Activated CD4-positive, alpha-beta T cell treated with anti-CD3 and anti-CD28 coated beads, Interleukin-2, amount 10 ng/mL, durations not matched to agents 7 days and 5 days (primary cell): ENCODE data around the gene PDE7B. TPM values are rescaled to one million over a fixed set of nuclear protein-coding genes. Genes with fewer than 3 reads are reported as not detected.
A peak's percentile ranks its signal among the peaks of the same experiment; 100 is the strongest.

Experiments used
- CTCF ChIA-PET: fragments of 350-600 bp; sonication (Branson Sonifier 250); formaldehyde crosslinking; loops from one replicate; lab custom pipeline; 2021; ENCODE audit warnings: antibody characterized with exemption; lab: Charles Lee
- POLR2A ChIA-PET: fragments of 350-600 bp; sonication (Branson Sonifier 250); formaldehyde crosslinking; loops from one replicate; lab custom pipeline; 2021; ENCODE audit warnings: antibody characterized with exemption; lab: Charles Lee
- DNase-seq: peaks from one replicate; pipeline ENCODE4 v3.0.0-alpha.2; 2020
- H3K27ac Mint-ChIP-seq: one replicate; pipeline ENCODE4 v1.8.0; 2021; ENCODE audit warnings: mild to moderate bottlenecking, moderate library complexity, mixed read lengths
- H3K27me3 Mint-ChIP-seq: one replicate; pipeline ENCODE4 v1.8.0; 2021; ENCODE audit warnings: mixed read lengths
- H3K36me3 Mint-ChIP-seq: one replicate; pipeline ENCODE4 v1.8.0; 2021; ENCODE audit warnings: low read depth, mixed read lengths
- H3K4me1 Mint-ChIP-seq: one replicate; pipeline ENCODE4 v1.8.0; 2021; ENCODE audit warnings: mixed read lengths
- H3K4me3 Mint-ChIP-seq: one replicate; pipeline ENCODE4 v1.8.0; 2021; ENCODE audit warnings: mild to moderate bottlenecking, moderate library complexity, mixed read lengths
- H3K9me3 Mint-ChIP-seq: one replicate; pipeline ENCODE4 v1.8.0; 2021; ENCODE audit warnings: mixed read lengths
- total RNA-seq, 2 experiments: library from RNA; stranded (reverse); gene quantifications; one replicate each; pipeline ENCODE4 v1.2.3, GENCODE V29; 2021

Gene PDE7B
- total RNA-seq, 2 experiments from 2014 or later, result 0.57 to 1.2 TPM

GRCh38 chr6:136153707-136154375 lies 302.3 kb downstream of the PDE7B start:
- H3K9me3 Mint-ChIP-seq, result no peaks in the 10 kb centered on the region
- H3K27ac Mint-ChIP-seq, result no peak overlapping the region
- ChIA-PET CTCF (interaction anchor here (0.9 kb wide), 1 partner anchor 62 kb away, joined by 4 read pairs; no protein-coding TSS in a partner anchor), POLR2A (no interaction called here)
- no peaks in the 10 kb centered on the region for H3K36me3 Mint-ChIP-seq
- no peaks in the 10 kb centered on the region for H3K27me3 Mint-ChIP-seq
- no peak overlapping the region for H3K4me3 Mint-ChIP-seq
- no peaks in the 10 kb centered on the region for H3K4me1 Mint-ChIP-seq
- DNase-seq, result no peak

- no peaks in the 10 kb centered on the region for H3K4me1 Mint-ChIP-seq
- CTCF ChIA-PET, result no interaction called here
- DNase-seq, result no peak
- no peaks in the 10 kb centered on the region for H3K27me3 Mint-ChIP-seq
- no peak overlapping the region for H3K27ac Mint-ChIP-seq
- no peaks in the 10 kb centered on the region for H3K9me3 Mint-ChIP-seq
- no peak overlapping the region for H3K4me3 Mint-ChIP-seq
- no peaks in the 10 kb centered on the region for H3K36me3 Mint-ChIP-seq
- POLR2A ChIA-PET, result no interaction called here
Measured at GRCh38 chr6:136155191-136155590, 303.7 kb downstream of the PDE7B start.

GRCh38 chr6:136157743-136158142 lies 306.2 kb downstream of the PDE7B start:
- no peak overlapping the region for H3K4me3 Mint-ChIP-seq
- CTCF ChIA-PET, result no interaction called here
- POLR2A ChIA-PET, result no interaction called here

GRCh38 chr6:136158387-136158821 lies 306.9 kb downstream of the PDE7B start:
- H3K9me3 Mint-ChIP-seq, result peaks cover 8% of the 10 kb centered on the region
- H3K36me3 Mint-ChIP-seq, result no peaks in the 10 kb centered on the region
- POLR2A ChIA-PET, result no interaction called here

More at GRCh38 chr6:136157743-136158142, 306.2 kb downstream of the PDE7B start:
- Mint-ChIP-seq H3K36me3 (no peaks in the 10 kb centered on the region), H3K4me1 (no peaks in the 10 kb centered on the region), H3K9me3 (peaks cover 8% of the 10 kb centered on the region), H3K27me3 (no peaks in the 10 kb centered on the region), H3K27ac (no peak overlapping the region)
- no peak for DNase-seq

GRCh38 chr6:136158971-136159370 lies 307.5 kb downstream of the PDE7B start:
- Mint-ChIP-seq H3K27me3 (no peaks in the 10 kb centered on the region), H3K36me3 (no peaks in the 10 kb centered on the region), H3K4me3 (no peak overlapping the region), H3K4me1 (no peaks in the 10 kb centered on the region), H3K27ac (no peak overlapping the region), H3K9me3 (peaks cover 10% of the 10 kb centered on the region)
- ChIA-PET CTCF (no interaction called here), POLR2A (no interaction called here)
- DNase-seq, result no peak

More at GRCh38 chr6:136158387-136158821, 306.9 kb downstream of the PDE7B start:
- Mint-ChIP-seq H3K4me3 (no peak overlapping the region), H3K4me1 (no peaks in the 10 kb centered on the region), H3K27ac (no peak overlapping the region), H3K27me3 (no peaks in the 10 kb centered on the region)
- CTCF ChIA-PET, result no interaction called here
- DNase-seq, result no peak

GRCh38 chr6:136160250-136160649 lies 308.7 kb downstream of the PDE7B start:
- H3K9me3 Mint-ChIP-seq, result peaks cover 10% of the 10 kb centered on the region
- no peaks in the 10 kb centered on the region for H3K27me3 Mint-ChIP-seq
- CTCF ChIA-PET, result no interaction called here
- no peak for DNase-seq
- no peak overlapping the region for H3K4me3 Mint-ChIP-seq
- H3K36me3 Mint-ChIP-seq, result no peaks in the 10 kb centered on the region
- no peaks in the 10 kb centered on the region for H3K4me1 Mint-ChIP-seq
- POLR2A ChIA-PET, result no interaction called here
- H3K27ac Mint-ChIP-seq, result no peak overlapping the region

- no peak overlapping the region for H3K27ac Mint-ChIP-seq
- ChIA-PET CTCF (no interaction called here), POLR2A (no interaction called here)
- no peaks in the 10 kb centered on the region for H3K4me1 Mint-ChIP-seq
- no peak for DNase-seq
- H3K9me3 Mint-ChIP-seq, result peaks cover 16% of the 10 kb centered on the region
- H3K27me3 Mint-ChIP-seq, result no peaks in the 10 kb centered on the region
- H3K4me3 Mint-ChIP-seq, result no peak overlapping the region
- no peaks in the 10 kb centered on the region for H3K36me3 Mint-ChIP-seq
Measured at GRCh38 chr6:136161950-136162349, 310.4 kb downstream of the PDE7B start.

- ChIA-PET CTCF (interaction anchor here (0.8 kb wide), 1 partner anchor 33 kb away, joined by 3 read pairs; no protein-coding TSS in a partner anchor), POLR2A (no interaction called here)
- no peaks in the 10 kb centered on the region for H3K4me1 Mint-ChIP-seq
- no peak overlapping the region for H3K4me3 Mint-ChIP-seq
- no peak for DNase-seq
- no peaks in the 10 kb centered on the region for H3K36me3 Mint-ChIP-seq
- no peaks in the 10 kb centered on the region for H3K27me3 Mint-ChIP-seq
- peaks cover 17% of the 10 kb centered on the region for H3K9me3 Mint-ChIP-seq
- H3K27ac Mint-ChIP-seq, result no peak overlapping the region
Measured at GRCh38 chr6:136163260-136163659, 311.8 kb downstream of the PDE7B start.

GRCh38 chr6:136166815-136167214 lies 315.3 kb downstream of the PDE7B start:
- Mint-ChIP-seq H3K4me3 (no peak overlapping the region), H3K27me3 (no peaks in the 10 kb centered on the region), H3K4me1 (no peaks in the 10 kb centered on the region), H3K27ac (no peak overlapping the region), H3K36me3 (no peaks in the 10 kb centered on the region), H3K9me3 (peaks cover 12% of the 10 kb centered on the region)
- CTCF ChIA-PET, result no interaction called here
- no peak for DNase-seq
- POLR2A ChIA-PET, result no interaction called here

- no peak for DNase-seq
- Mint-ChIP-seq H3K27me3 (no peaks in the 10 kb centered on the region), H3K36me3 (no peaks in the 10 kb centered on the region), H3K4me1 (peaks cover 6% of the 10 kb centered on the region), H3K27ac (no peak overlapping the region), H3K4me3 (no peak overlapping the region), H3K9me3 (peaks cover 6% of the 10 kb centered on the region)
- POLR2A ChIA-PET, result no interaction called here
- CTCF ChIA-PET, result no interaction called here
Measured at GRCh38 chr6:136169394-136170148, 318.1 kb downstream of the PDE7B start.

- H3K27ac Mint-ChIP-seq, result no peak overlapping the region
- no peak overlapping the region for H3K4me3 Mint-ChIP-seq
- H3K36me3 Mint-ChIP-seq, result no peaks in the 10 kb centered on the region
- H3K27me3 Mint-ChIP-seq, result no peaks in the 10 kb centered on the region
- ChIA-PET CTCF (no interaction called here), POLR2A (no interaction called here)
- no peak for DNase-seq
- H3K9me3 Mint-ChIP-seq, result peaks cover 3% of the 10 kb centered on the region
- peaks cover 6% of the 10 kb centered on the region for H3K4me1 Mint-ChIP-seq
Measured at GRCh38 chr6:136171231-136171630, 319.7 kb downstream of the PDE7B start.

- H3K4me3 Mint-ChIP-seq, result no peak overlapping the region
- POLR2A ChIA-PET, result no interaction called here
- CTCF ChIA-PET, result no interaction called here
- no peaks in the 10 kb centered on the region for H3K9me3 Mint-ChIP-seq
- H3K27ac Mint-ChIP-seq, result peak overlapping the region; percentile 19
- H3K27me3 Mint-ChIP-seq, result no peaks in the 10 kb centered on the region
- H3K4me1 Mint-ChIP-seq, result peaks cover 8% of the 10 kb centered on the region
- no peaks in the 10 kb centered on the region for H3K36me3 Mint-ChIP-seq
- DNase-seq, result peak; percentile 9
Measured at GRCh38 chr6:136173519-136174507, 322.3 kb downstream of the PDE7B start.
